ENCODE data around the gene KMT5B.

The KMT5B gene

GRCh38 chr11:68215524-68216170 is 2.6 kb upstream of the KMT5B start:
- no peak for DNase-seq (ENCODE audit: low spot score)

- no peak for DNase-seq (ENCODE audit: low spot score)
These were observed 2.0 kb upstream of the KMT5B start for GRCh38 chr11:68215087-68215445.

DNA sequence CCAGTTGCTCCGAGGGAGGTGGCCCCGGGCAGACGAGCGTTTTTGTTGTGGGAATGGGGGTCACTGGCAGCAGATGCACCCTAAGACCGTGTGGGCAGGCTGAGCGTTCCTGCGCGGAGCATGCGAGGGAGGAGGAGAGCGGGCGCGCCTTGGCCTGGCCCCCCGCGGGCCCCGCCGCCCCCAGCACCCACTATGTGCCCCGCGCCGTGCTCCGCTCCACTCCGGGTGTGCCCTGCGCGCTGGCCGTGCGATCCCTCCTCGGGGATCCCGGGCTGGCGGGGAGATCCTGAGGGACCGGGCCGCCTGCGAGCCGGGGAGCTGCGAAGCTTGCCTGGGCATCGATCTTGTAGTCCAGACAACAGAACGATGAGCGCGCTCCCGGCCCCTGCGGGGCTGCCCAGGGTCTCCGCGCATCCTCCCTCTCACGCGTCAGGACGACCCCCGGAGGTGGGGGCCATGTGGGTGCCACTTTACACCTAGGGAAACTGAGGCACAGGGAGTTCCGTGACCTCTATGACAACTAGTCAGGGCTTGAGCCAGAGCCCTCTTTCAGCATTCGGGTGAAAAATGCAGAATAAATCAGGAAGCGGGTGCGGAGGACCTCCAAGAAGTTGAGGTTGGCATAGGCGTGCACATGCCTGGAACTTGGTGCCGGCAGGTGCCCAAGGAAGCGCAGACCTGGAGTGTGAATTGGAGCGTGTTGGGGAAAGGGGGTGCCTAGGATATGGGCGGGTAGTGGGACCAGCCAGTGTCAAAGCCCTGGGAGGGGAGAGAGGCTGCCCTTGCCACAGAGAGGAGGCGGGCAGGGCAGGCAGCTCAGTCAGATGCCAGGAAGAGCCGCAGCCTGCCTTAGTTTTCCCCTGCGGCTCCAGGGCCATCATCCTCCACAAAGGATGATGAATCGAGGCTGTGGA is 1.3 kb upstream of the KMT5B start:
- no peak for DNase-seq (ENCODE audit: low spot score)

GRCh38 chr11:68213555-68214172 is 568 bp upstream of the KMT5B start:
- DNase-seq (ENCODE audit: low spot score) = peak; percentile 78

GRCh38 chr11:68212421-68213134 is 518 bp downstream of the KMT5B start:
- DNase-seq (ENCODE audit: low spot score) = peak; percentile 62

DNA sequence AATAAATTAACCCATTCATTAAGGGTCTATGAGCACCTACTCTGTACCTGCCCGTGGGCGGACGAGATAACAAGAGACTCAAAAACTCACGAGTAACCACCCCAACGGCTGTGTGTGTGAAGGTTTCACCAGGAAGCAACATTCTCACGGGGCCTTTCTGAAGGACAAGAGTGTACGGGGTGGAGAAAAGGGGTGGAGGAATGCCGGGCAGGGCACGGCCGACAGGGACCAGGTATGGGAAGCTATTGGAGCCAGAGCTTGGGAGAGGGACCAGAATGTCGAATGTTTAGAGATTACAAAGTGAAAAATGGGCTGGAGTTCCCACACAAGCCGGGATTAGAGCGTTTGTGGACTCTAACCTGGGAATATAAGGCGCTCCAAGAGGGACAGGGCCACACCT is 1.6 kb downstream of the KMT5B start:
- no peak for DNase-seq (ENCODE audit: low spot score)

- peak; percentile 48 for DNase-seq (ENCODE audit: low spot score)
These were observed 6.9 kb downstream of the KMT5B start for GRCh38 chr11:68206211-68206610.

GRCh38 chr11:68204402-68204801 is 8.7 kb downstream of the KMT5B start:
- no peak for DNase-seq (ENCODE audit: low spot score)

DNA sequence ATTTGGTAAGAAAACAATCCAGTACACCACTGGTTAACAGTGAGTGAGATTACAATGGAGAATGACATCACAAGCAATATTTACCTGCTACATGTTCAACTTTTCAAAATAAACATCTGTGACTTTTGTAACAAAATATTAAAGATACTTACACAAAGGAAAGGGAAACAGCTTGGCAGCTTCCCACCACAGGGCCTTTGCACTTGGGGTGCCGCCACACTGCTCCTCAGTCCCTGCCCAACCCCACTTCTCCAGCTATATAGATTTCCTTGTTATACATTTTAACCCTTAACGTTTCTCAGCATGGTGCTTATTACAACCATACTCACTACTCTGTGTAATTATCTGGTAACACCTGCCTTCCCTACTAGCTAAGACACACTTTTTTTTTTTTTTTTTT is 10.9 kb downstream of the KMT5B start:
- DNase-seq (ENCODE audit: low spot score) = no peak

DNA sequence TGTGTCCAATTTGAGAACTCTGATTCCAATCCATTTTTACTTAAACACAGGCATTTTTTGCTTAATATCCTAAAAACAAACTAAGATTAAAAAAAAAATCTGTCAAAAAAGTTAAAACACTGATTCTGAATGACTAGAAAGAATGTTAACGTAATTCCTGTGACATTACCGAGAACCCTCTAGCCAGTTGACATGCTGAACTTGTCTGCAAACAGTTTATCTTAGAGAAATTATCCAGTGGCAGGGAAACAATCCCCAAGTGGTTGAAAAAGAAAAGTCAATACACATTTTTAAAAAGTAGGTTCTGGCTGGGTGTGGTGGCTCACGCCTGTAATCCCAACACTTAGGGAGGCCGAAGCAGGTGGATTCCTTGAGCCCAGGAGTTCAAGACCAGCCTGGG is 11.6 kb downstream of the KMT5B start:
- no peak for DNase-seq (ENCODE audit: low spot score)

GRCh38 chr11:68200639-68201038 is 12.5 kb downstream of the KMT5B start:
- no peak for DNase-seq (ENCODE audit: low spot score)

- no peak for DNase-seq (ENCODE audit: low spot score)
These were observed 13.7 kb downstream of the KMT5B start for GRCh38 chr11:68199295-68199987.

DNA sequence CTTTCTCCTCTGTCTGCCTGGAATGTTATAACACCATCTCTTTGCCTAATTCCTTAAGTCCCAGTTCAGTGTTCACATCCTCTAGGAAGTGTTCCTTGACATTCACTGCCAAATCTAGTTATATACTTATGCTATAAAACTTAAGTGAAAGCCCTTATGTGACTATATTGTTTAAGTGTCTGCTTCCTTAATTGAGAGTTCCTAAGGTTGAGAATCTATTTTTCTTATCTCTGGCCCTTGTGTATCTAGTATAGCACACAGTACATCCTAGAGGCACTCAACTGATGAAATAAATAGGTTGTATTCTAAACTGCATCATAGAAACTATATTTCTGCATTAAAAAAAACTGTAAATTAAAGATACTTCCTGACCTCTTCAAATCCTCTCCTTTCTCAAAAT is 16.9 kb downstream of the KMT5B start:
- DNase-seq (ENCODE audit: low spot score) = no peak

DNA sequence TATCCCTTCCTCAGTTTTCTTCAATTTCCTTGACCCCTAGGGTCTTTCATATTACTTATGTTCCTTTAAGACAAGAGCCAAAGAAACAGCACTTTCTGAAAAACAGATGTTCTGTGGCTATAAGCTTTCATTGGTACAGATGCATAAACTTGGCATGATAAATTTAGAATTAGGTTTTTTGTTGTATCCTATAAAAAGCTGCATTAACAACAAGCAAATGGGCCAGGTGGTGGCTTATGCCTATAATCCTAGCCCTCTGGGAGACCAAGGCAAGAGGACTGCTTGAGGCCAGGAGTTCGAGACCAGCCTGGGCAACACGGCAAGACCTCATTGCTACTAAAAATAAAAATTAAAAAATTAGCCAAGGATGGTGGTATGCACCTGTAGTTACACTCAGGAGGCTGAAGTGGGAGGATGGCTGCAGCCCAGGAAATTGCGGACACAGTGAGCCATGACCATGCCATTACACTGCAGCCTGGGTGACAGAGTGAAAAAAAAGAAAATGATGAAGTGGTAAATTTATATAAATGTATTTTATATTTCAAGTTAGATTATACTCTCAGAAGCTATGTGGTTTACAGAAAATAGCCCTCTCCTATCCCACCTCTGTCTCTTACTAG is 18.3 kb downstream of the KMT5B start:
- no peak for DNase-seq (ENCODE audit: low spot score)

DNA sequence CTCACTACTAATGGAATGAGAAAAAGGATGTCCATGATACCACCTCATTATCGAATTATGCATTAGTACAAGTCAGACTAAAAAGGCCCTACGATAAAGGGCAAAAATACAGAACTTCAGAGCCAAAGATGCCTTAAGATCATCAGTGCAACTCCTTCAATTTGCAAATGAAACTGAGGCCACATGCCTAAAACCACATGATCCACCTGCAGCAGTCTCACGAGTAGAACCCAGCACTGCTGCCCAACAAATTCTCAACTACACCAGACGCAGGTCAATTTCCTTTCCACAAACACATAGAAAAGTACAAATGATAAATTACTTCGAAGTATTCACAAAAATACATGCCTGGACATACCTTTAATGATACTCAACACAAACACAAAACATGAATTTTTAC is 20.1 kb downstream of the KMT5B start:
- no peak for DNase-seq (ENCODE audit: low spot score)

DNA sequence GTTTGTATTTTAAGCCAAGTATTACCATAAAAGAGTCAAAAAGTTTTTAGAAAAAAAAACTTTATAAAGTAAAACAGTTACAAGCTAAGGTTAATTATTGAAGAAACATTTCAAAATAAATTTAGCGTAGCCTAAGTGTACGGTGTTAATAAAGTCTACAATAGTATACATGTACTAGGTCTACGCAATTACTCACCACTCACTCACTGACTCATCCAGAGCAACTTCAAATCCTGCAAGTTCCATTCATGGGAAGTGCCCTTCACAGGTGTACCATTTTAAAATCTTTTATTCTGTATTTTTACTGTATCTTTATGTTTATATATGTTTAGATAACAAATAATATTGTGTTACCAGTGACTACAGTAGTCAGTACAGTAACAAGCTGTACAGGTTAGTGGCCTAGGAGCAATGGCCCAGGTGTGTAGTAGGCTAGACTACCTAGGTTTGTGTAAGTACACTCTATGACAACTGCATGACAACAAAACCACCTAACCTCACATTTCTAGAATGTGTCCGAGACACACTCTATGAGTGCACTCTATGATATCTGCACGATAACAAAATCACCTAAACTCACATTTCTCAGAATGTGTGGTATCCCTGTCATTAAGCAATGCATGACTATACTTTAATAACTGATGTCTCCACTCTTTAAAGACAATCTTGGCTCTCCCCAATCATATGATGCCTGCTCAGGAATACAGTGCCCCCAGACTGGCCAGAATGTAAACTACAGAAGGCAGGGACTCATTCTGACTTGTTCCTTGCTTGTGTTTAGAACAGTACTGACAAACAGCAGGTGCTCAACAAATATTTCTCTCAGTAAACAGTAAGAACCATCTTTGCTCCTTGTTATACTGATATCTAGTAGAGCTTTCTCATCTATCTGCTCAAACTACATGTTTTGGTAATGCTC is 21.2 kb downstream of the KMT5B start:
- no peak for DNase-seq (ENCODE audit: low spot score)

- DNase-seq (ENCODE audit: low spot score) = no peak
These were observed 23.2 kb downstream of the KMT5B start for GRCh38 chr11:68189888-68190287.

DNA sequence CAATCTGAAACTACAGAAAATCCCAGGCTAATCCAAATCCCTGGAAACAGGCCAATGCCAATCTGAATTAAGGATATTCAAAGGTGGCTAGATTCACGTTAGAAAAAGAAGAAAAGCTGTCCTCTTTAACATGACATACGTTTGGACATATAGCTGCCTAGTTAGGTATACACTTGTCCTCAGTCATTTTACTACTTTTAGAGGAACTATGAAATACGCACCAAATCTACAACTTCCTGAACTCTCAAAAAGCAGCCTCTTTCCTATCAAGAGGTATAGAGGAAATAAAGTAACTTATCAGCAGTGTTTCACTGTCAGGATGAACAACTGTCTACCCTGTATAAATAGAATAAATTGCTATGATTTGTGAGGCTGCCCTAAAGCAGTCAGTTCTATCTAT is 24.0 kb downstream of the KMT5B start:
- no peak for DNase-seq (ENCODE audit: low spot score)

DNA sequence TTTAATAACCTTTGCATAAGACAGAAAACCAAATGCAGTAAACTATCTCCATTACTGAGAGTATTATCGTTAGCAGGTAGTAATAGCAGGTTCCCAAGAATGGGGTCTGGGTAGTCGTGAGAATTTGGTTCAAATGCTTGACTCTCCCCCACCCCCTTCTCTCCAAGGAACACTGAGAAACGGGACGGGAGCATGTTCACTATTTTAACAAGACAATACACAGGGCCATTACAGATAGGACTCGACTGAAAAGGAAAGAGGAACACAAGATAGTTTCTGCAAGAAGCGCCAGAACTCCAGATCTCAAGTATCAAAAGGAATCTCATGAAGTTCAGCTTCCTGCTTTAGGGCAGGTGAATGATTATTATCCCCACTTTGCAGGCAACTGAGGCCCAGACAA is 27.0 kb downstream of the KMT5B start:
- no peak for DNase-seq (ENCODE audit: low spot score)

GRCh38 chr11:68181719-68182451 is 31.2 kb downstream of the KMT5B start:
- no peak for DNase-seq (ENCODE audit: low spot score)

All from kidney capillary endothelial cell (primary cell).